HS-27A (cell line): ENCODE data around the gene CMIP.

Experiments used
- DNase-seq: peaks from one replicate; pipeline ENCODE4 v3.0.0-alpha.2; 2012; ENCODE audit warnings: low read depth, missing footprints

CMIP gene

GRCh38 chr16:81748476-81749198 lies 304.0 kb downstream of the CMIP start:
- no peak for DNase-seq

GRCh38 chr16:81752225-81752875 lies 307.7 kb downstream of the CMIP start:
- DNase-seq = no peak

GRCh38 chr16:81752876-81753227 lies 308.2 kb downstream of the CMIP start:
- DNase-seq = no peak

GRCh38 chr16:81754858-81755257 lies 310.2 kb downstream of the CMIP start:
- DNase-seq = no peak

- no peak for DNase-seq
These were observed 311.5 kb downstream of the CMIP start for GRCh38 chr16:81755915-81756614.

GRCh38 chr16:81756615-81757356 lies 312.2 kb downstream of the CMIP start:
- no peak for DNase-seq

- no peak for DNase-seq
These were observed 313.8 kb downstream of the CMIP start for GRCh38 chr16:81758376-81758775.
